ENCODE measurements around the gene TAP2.

DNA sequence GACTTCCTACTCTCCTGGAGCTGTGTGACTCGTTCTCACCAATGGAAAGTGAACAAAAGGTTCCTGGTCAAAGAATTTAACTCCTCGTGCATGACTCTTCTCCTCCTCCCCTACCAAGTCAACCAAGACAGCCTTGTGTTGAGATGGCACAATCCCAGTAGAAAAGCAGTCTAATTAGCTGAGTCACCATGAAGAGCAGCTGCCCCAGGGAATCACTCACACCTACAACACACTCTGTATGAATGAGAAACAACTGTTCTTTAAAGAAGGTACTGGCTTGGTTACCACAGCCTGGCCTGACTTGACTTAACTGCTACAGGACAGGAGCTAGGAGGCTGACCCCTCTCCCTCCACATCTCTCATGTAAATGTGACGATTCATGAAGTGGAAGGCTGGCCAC lies 18.8 kb downstream of the TAP2 start:
- TF ChIP-seq ZNF70 (CRISPR knock-in tag; IDR thresholded peaks at IDR 0.05) (no peak), ZFP3 (CRISPR knock-in tag; IDR thresholded peaks at IDR 0.05) (no peak), CREB5 (CRISPR knock-in tag; IDR thresholded peaks at IDR 0.05; ENCODE audit: low read depth) (no peak), PPARA (CRISPR knock-in tag; IDR thresholded peaks at IDR 0.05; ENCODE audit: borderline replicate concordance) (no peak)
- TF ChIP-seq, protein P1, sequence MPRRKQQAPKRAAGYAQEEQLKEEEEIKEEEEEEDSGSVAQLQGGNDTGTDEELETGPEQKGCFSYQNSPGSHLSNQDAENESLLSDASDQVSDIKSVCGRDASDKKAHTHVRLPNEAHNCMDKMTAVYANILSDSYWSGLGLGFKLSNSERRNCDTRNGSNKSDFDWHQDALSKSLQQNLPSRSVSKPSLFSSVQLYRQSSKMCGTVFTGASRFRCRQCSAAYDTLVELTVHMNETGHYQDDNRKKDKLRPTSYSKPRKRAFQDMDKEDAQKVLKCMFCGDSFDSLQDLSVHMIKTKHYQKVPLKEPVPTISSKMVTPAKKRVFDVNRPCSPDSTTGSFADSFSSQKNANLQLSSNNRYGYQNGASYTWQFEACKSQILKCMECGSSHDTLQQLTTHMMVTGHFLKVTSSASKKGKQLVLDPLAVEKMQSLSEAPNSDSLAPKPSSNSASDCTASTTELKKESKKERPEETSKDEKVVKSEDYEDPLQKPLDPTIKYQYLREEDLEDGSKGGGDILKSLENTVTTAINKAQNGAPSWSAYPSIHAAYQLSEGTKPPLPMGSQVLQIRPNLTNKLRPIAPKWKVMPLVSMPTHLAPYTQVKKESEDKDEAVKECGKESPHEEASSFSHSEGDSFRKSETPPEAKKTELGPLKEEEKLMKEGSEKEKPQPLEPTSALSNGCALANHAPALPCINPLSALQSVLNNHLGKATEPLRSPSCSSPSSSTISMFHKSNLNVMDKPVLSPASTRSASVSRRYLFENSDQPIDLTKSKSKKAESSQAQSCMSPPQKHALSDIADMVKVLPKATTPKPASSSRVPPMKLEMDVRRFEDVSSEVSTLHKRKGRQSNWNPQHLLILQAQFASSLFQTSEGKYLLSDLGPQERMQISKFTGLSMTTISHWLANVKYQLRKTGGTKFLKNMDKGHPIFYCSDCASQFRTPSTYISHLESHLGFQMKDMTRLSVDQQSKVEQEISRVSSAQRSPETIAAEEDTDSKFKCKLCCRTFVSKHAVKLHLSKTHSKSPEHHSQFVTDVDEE (CRISPR knock-in tag; IDR thresholded peaks at IDR 0.05): no peak
